ENCODE measurements around the gene GATAD2A. TPM values are rescaled to one million over a fixed set of nuclear protein-coding genes. Genes with fewer than 3 reads are reported as not detected.

The GATAD2A gene
- total RNA-seq, 4 donors from 2014 or later: 17.7 to 51.4 (median 40.1) TPM

- Histone ChIP-seq H3K4me3 (no peak overlapping the region), H3K4me1 (peaks cover 18 to 22% of the 10 kb centered on the region in 2 donors)
- ATAC-seq: no peak
Measured at GRCh38 chr19:19443283-19443682, 37.8 kb downstream of the GATAD2A start.

GRCh38 chr19:19443902-19444680 is 38.6 kb downstream of the GATAD2A start:
- Histone ChIP-seq H3K9me3 (no peaks in the 10 kb centered on the region), H3K27ac (peak overlapping the region in 1 of 4 donors; percentile 31), H3K27me3 (no peaks in the 10 kb centered on the region), H3K36me3 (no peaks in the 10 kb centered on the region), H3K4me1 (peaks cover 26 to 30% of the 10 kb centered on the region in 2 donors), H3K4me3 (no peak overlapping the region)
- ATAC-seq: no peak
- in situ Hi-C loops (cut with MboI; ENCODE audit: low sequenced_read_pairs in 4 of 4): no loop called here
- no peak for DNase-seq
- TF ChIP-seq CTCF (IDR thresholded peaks at IDR 0.05 in 4 of 5, conservative IDR thresholded peaks at IDR 0.05 in 1 of 5) (no peak), POLR2A (IDR thresholded peaks at IDR 0.05) (no peak)
- intact Hi-C loops (cut with DNase I; ENCODE audit: low total_unique reads): no loop called here

More at GRCh38 chr19:19443283-19443682, 37.8 kb downstream of the GATAD2A start:
- TF ChIP-seq POLR2A (IDR thresholded peaks at IDR 0.05) (no peak), CTCF (IDR thresholded peaks at IDR 0.05 in 4 of 5, conservative IDR thresholded peaks at IDR 0.05 in 1 of 5) (no peak)
- in situ Hi-C loops (cut with MboI; ENCODE audit: low sequenced_read_pairs in 4 of 4) (no loop called here), intact Hi-C loops (cut with DNase I; ENCODE audit: low total_unique reads) (no loop called here)
- DNase-seq: no peak
- Histone ChIP-seq H3K27ac (no peak overlapping the region), H3K36me3 (no peaks in the 10 kb centered on the region), H3K27me3 (no peaks in the 10 kb centered on the region), H3K9me3 (no peaks in the 10 kb centered on the region)

- H3K27ac ChIP-seq: no peak overlapping the region
- no peak for TF ChIP-seq CTCF (IDR thresholded peaks at IDR 0.05 in 4 of 5, conservative IDR thresholded peaks at IDR 0.05 in 1 of 5)
- TF ChIP-seq POLR2A (IDR thresholded peaks at IDR 0.05): no peak
- no peak for ATAC-seq
- H3K9me3 ChIP-seq: no peaks in the 10 kb centered on the region
- in situ Hi-C loops (cut with MboI; ENCODE audit: low sequenced_read_pairs in 4 of 4): no loop called here
- no peak for DNase-seq
- no peaks in the 10 kb centered on the region for H3K27me3 ChIP-seq
- intact Hi-C loops (cut with DNase I; ENCODE audit: low total_unique reads): no loop called here
- H3K4me1 ChIP-seq: peaks cover 32 to 36% of the 10 kb centered on the region in 2 donors
- no peaks in the 10 kb centered on the region for H3K36me3 ChIP-seq
- H3K4me3 ChIP-seq: no peak overlapping the region
Measured at GRCh38 chr19:19444681-19445155, 39.2 kb downstream of the GATAD2A start.

GRCh38 chr19:19445288-19445687 is 39.8 kb downstream of the GATAD2A start:
- no peak for TF ChIP-seq CTCF (IDR thresholded peaks at IDR 0.05 in 4 of 5, conservative IDR thresholded peaks at IDR 0.05 in 1 of 5)
- TF ChIP-seq POLR2A (IDR thresholded peaks at IDR 0.05): no peak
- intact Hi-C loops (cut with DNase I; ENCODE audit: low total_unique reads): no loop called here
- ATAC-seq: no peak
- in situ Hi-C loops (cut with MboI; ENCODE audit: low sequenced_read_pairs in 4 of 4): no loop called here
- H3K27me3 ChIP-seq: no peaks in the 10 kb centered on the region
- no peak overlapping the region for H3K4me3 ChIP-seq
- peaks cover 36% of the 10 kb centered on the region in 2 donors for H3K4me1 ChIP-seq
- H3K27ac ChIP-seq: no peak overlapping the region
- H3K36me3 ChIP-seq: no peaks in the 10 kb centered on the region
- no peak for DNase-seq
- H3K9me3 ChIP-seq: no peaks in the 10 kb centered on the region
